Measurements from ENCODE around the gene PODXL. TPM values are rescaled to one million over a fixed set of nuclear protein-coding genes. Genes with fewer than 3 reads are reported as not detected.
"Not testable (repeated sequence)": the region's sequence is repeated elsewhere in the genome, so short reads cannot be mapped to it uniquely, and the experiment has no call there.

PODXL gene
- total RNA-seq, 1 experiment from 2014 or later, result 1.5 TPM

- Histone ChIP-seq H3K27ac (ENCODE audit: low read length) (no peak overlapping the region), H3K79me2 (ENCODE audit: low read length) (no peaks in the 10 kb centered on the region; the same call in 1 of the 2 replicates), H3K9me3 (ENCODE audit: low read length) (no peaks in the 10 kb centered on the region), H3K27me3 (ENCODE audit: low read length) (no peaks in the 10 kb centered on the region), H3K36me3 (ENCODE audit: insufficient read depth, low read length) (peaks cover 67% of the 10 kb centered on the region), H3K4me2 (ENCODE audit: low read depth, low read length, poor library complexity, severe bottlenecking) (no peak overlapping the region), H3K4me3 (ENCODE audit: low read length) (no peak overlapping the region), H3K9ac (ENCODE audit: low read length) (no peak overlapping the region), H3K4me1 (ENCODE audit: low read length) (no peaks in the 10 kb centered on the region), H3K9me2 (replicated peaks; ENCODE audit: insufficient read depth, low read length) (no peaks in the 10 kb centered on the region), H2AFZ (ENCODE audit: low read length) (no peak overlapping the region), H4K20me1 (ENCODE audit: insufficient read depth, low read depth, low read length) (no peaks in the 10 kb centered on the region)
- DNase-seq, result no peak
Observed at GRCh38 chr7:131466735-131467365, 89.6 kb downstream of the PODXL start.

- H3K4me3 ChIP-seq (ENCODE audit: low read length); H3K27me3 ChIP-seq (ENCODE audit: low read length); H3K4me2 ChIP-seq (ENCODE audit: low read depth, low read length, poor library complexity, severe bottlenecking): not testable (repeated sequence)
Observed at GRCh38 chr7:131462715-131463114, 93.7 kb downstream of the PODXL start.

DNA sequence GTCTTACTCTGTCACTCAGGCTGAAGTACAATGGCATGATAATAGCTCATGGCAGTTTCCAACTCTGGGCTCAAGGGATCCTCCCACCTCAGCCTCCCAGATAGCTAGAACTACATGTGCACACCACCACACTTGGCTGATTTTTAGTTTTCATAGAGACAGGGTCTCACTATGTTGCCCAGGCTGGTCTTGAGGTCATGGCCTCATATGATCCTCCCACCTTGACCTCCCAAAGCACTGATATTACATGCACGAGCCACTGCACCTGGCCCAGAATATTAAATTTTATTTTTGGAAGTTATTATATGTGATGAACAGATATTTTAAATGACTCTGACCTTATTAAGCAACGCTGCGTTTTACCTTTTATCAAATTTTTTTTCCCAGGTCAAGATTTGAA lies 94.4 kb downstream of the PODXL start:
- Histone ChIP-seq H3K4me2 (ENCODE audit: low read depth, low read length, poor library complexity, severe bottlenecking) (no peak overlapping the region), H3K9ac (ENCODE audit: low read length) (no peak overlapping the region), H4K20me1 (ENCODE audit: insufficient read depth, low read depth, low read length) (no peaks in the 10 kb centered on the region), H3K4me3 (ENCODE audit: low read length) (no peak overlapping the region), H2AFZ (ENCODE audit: low read length) (no peak overlapping the region), H3K9me3 (ENCODE audit: low read length) (no peaks in the 10 kb centered on the region), H3K4me1 (ENCODE audit: low read length) (no peaks in the 10 kb centered on the region), H3K9me2 (replicated peaks; ENCODE audit: insufficient read depth, low read length) (no peaks in the 10 kb centered on the region), H3K79me2 (ENCODE audit: low read length) (peaks cover 11% of the 10 kb centered on the region), H3K36me3 (ENCODE audit: insufficient read depth, low read length) (peaks cover 27% of the 10 kb centered on the region), H3K27ac (ENCODE audit: low read length) (no peak overlapping the region), H3K27me3 (ENCODE audit: low read length) (no peaks in the 10 kb centered on the region)
- no peak for DNase-seq

More at GRCh38 chr7:131462715-131463114, 93.7 kb downstream of the PODXL start:
- Histone ChIP-seq H3K79me2 (ENCODE audit: low read length) (peaks cover 11% of the 10 kb centered on the region), H3K36me3 (ENCODE audit: insufficient read depth, low read length) (peaks cover 33% of the 10 kb centered on the region)
- not testable (repeated sequence) for H3K4me1 ChIP-seq (ENCODE audit: low read length); H4K20me1 ChIP-seq (ENCODE audit: insufficient read depth, low read depth, low read length); H3K27ac ChIP-seq (ENCODE audit: low read length); H2AFZ ChIP-seq (ENCODE audit: low read length); H3K9me3 ChIP-seq (ENCODE audit: low read length); H3K9me2 ChIP-seq (replicated peaks; ENCODE audit: insufficient read depth, low read length); DNase-seq; H3K9ac ChIP-seq (ENCODE audit: low read length)

- H3K27ac ChIP-seq (ENCODE audit: low read length), result no peak overlapping the region
- H3K4me2 ChIP-seq (ENCODE audit: low read depth, low read length, poor library complexity, severe bottlenecking), result no peak overlapping the region
- no peaks in the 10 kb centered on the region for H3K27me3 ChIP-seq (ENCODE audit: low read length)
- no peak for DNase-seq
- H3K9me3 ChIP-seq (ENCODE audit: low read length), result no peaks in the 10 kb centered on the region
- peaks cover 15% of the 10 kb centered on the region for H3K4me1 ChIP-seq (ENCODE audit: low read length)
- H2AFZ ChIP-seq (ENCODE audit: low read length), result no peak overlapping the region
- H3K9me2 ChIP-seq (replicated peaks; ENCODE audit: insufficient read depth, low read length), result no peaks in the 10 kb centered on the region
- no peak overlapping the region for H3K9ac ChIP-seq (ENCODE audit: low read length)
- H3K36me3 ChIP-seq (ENCODE audit: insufficient read depth, low read length), result peaks cover 12% of the 10 kb centered on the region
- no peak overlapping the region for H3K4me3 ChIP-seq (ENCODE audit: low read length)
- no peaks in the 10 kb centered on the region for H4K20me1 ChIP-seq (ENCODE audit: insufficient read depth, low read depth, low read length)
- H3K79me2 ChIP-seq (ENCODE audit: low read length), result peaks cover 17% of the 10 kb centered on the region
Observed at GRCh38 chr7:131459256-131459655, 97.2 kb downstream of the PODXL start.

GRCh38 chr7:131456338-131456737 lies 100.1 kb downstream of the PODXL start:
- peaks cover 19% of the 10 kb centered on the region for H3K79me2 ChIP-seq (ENCODE audit: low read length)
- H2AFZ ChIP-seq (ENCODE audit: low read length), result no peak overlapping the region
- H3K27ac ChIP-seq (ENCODE audit: low read length), result peak overlapping the region; percentile 76; the same call in 1 of the 2 replicates
- no peaks in the 10 kb centered on the region for H3K9me3 ChIP-seq (ENCODE audit: low read length)
- peaks cover 22% of the 10 kb centered on the region for H3K4me1 ChIP-seq (ENCODE audit: low read length)
- peaks cover 9% of the 10 kb centered on the region; the same call in 1 of the 2 replicates for H3K36me3 ChIP-seq (ENCODE audit: insufficient read depth, low read length)
- no peak overlapping the region for H3K4me3 ChIP-seq (ENCODE audit: low read length)
- H3K4me2 ChIP-seq (ENCODE audit: low read depth, low read length, poor library complexity, severe bottlenecking), result no peak overlapping the region
- H3K27me3 ChIP-seq (ENCODE audit: low read length), result no peaks in the 10 kb centered on the region
- H4K20me1 ChIP-seq (ENCODE audit: insufficient read depth, low read depth, low read length), result no peaks in the 10 kb centered on the region
- no peak for DNase-seq
- H3K9ac ChIP-seq (ENCODE audit: low read length), result no peak overlapping the region
- H3K9me2 ChIP-seq (replicated peaks; ENCODE audit: insufficient read depth, low read length), result no peaks in the 10 kb centered on the region

- Histone ChIP-seq H3K79me2 (ENCODE audit: low read length) (peaks cover 24% of the 10 kb centered on the region), H3K9me3 (ENCODE audit: low read length) (no peaks in the 10 kb centered on the region), H4K20me1 (ENCODE audit: insufficient read depth, low read depth, low read length) (no peaks in the 10 kb centered on the region), H3K36me3 (ENCODE audit: insufficient read depth, low read length) (peaks cover 17% of the 10 kb centered on the region; the same call in 1 of the 2 replicates), H3K27ac (ENCODE audit: low read length) (peak overlapping the region; percentile 76), H3K4me2 (ENCODE audit: low read depth, low read length, poor library complexity, severe bottlenecking) (peak overlapping the region; percentile 46), H3K9ac (ENCODE audit: low read length) (no peak overlapping the region), H3K9me2 (replicated peaks; ENCODE audit: insufficient read depth, low read length) (no peaks in the 10 kb centered on the region), H3K4me3 (ENCODE audit: low read length) (no peak overlapping the region), H3K4me1 (ENCODE audit: low read length) (peaks cover 22% of the 10 kb centered on the region), H3K27me3 (ENCODE audit: low read length) (no peaks in the 10 kb centered on the region), H2AFZ (ENCODE audit: low read length) (no peak overlapping the region)
- no peak for DNase-seq
Observed at GRCh38 chr7:131455546-131455945, 100.9 kb downstream of the PODXL start.

- Histone ChIP-seq H3K4me3 (ENCODE audit: low read length) (no peak overlapping the region), H3K36me3 (ENCODE audit: insufficient read depth, low read length) (peaks cover 18% of the 10 kb centered on the region; the same call in 1 of the 2 replicates), H3K4me1 (ENCODE audit: low read length) (peaks cover 22% of the 10 kb centered on the region), H3K9ac (ENCODE audit: low read length) (no peak overlapping the region), H3K79me2 (ENCODE audit: low read length) (peaks cover 20% of the 10 kb centered on the region), H3K9me3 (ENCODE audit: low read length) (no peaks in the 10 kb centered on the region), H3K27ac (ENCODE audit: low read length) (peak overlapping the region; percentile 76), H3K9me2 (replicated peaks; ENCODE audit: insufficient read depth, low read length) (no peaks in the 10 kb centered on the region), H3K27me3 (ENCODE audit: low read length) (no peaks in the 10 kb centered on the region), H2AFZ (ENCODE audit: low read length) (no peak overlapping the region), H3K4me2 (ENCODE audit: low read depth, low read length, poor library complexity, severe bottlenecking) (peak overlapping the region; percentile 46), H4K20me1 (ENCODE audit: insufficient read depth, low read depth, low read length) (no peaks in the 10 kb centered on the region)
- DNase-seq, result peak; percentile 54
Observed at GRCh38 chr7:131455001-131455400, 101.4 kb downstream of the PODXL start.

DNA sequence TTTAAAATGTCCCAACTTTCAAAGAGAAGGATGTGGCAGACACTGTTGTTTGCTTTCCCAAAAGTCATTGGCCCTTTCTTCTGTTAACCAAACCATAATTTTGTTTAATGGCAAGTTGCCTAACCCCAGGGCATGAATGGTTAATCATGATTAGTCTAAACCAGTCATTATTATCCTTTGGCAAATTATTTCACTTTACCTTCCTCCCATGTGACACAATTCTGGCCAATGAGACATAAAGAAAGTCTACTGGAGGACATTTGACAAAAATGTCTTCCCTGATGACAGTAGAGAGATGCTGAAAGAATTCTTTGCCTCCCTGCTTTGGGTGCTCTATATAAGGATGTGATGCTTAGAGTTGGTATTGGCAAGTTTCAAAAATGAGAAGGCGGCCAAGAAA lies 101.9 kb downstream of the PODXL start:
- DNase-seq, result peak; percentile 42
- H3K4me2 ChIP-seq (ENCODE audit: low read depth, low read length, poor library complexity, severe bottlenecking), result peak overlapping the region; percentile 46
- H3K79me2 ChIP-seq (ENCODE audit: low read length), result peaks cover 25% of the 10 kb centered on the region
- peaks cover 23% of the 10 kb centered on the region; the same call in 1 of the 2 replicates for H3K36me3 ChIP-seq (ENCODE audit: insufficient read depth, low read length)
- H3K9me2 ChIP-seq (replicated peaks; ENCODE audit: insufficient read depth, low read length), result no peaks in the 10 kb centered on the region
- H4K20me1 ChIP-seq (ENCODE audit: insufficient read depth, low read depth, low read length), result no peaks in the 10 kb centered on the region
- 0 out of 2 replicates have a peak overlapping the region, but pooled peaks have one; percentile 30 for H2AFZ ChIP-seq (ENCODE audit: low read length)
- H3K27ac ChIP-seq (ENCODE audit: low read length), result peak overlapping the region; percentile 76
- H3K9ac ChIP-seq (ENCODE audit: low read length), result no peak overlapping the region
- H3K9me3 ChIP-seq (ENCODE audit: low read length), result no peaks in the 10 kb centered on the region
- H3K4me1 ChIP-seq (ENCODE audit: low read length), result peaks cover 22% of the 10 kb centered on the region
- H3K4me3 ChIP-seq (ENCODE audit: low read length), result no peak overlapping the region
- H3K27me3 ChIP-seq (ENCODE audit: low read length), result no peaks in the 10 kb centered on the region

Measured in Karpas-422 (cell line).